Neural crest cell (in vitro differentiated cells): ENCODE results near the gene B3GLCT. TPM values are rescaled to one million over a fixed set of nuclear protein-coding genes. Genes with fewer than 3 reads are reported as not detected.
"Not testable (repeated sequence)": the region's sequence is repeated elsewhere in the genome, so short reads cannot be mapped to it uniquely, and the experiment has no call there.

Experiments
- DNase-seq: peaks from one replicate; pipeline ENCODE4 v3.0.0; 2021; ENCODE audit warnings: low read depth, mixed read lengths, low spot score
- H3K27ac Mint-ChIP-seq: one replicate; pipeline ENCODE4 v1.8.0; 2021; ENCODE audit warnings: mild to moderate bottlenecking, mixed read lengths; ENCODE audit not compliant: unreplicated experiment
- H3K27me3 Mint-ChIP-seq: 2 replicates; pipeline ENCODE4 v1.8.0; 2021; ENCODE audit warnings: low read depth, mild to moderate bottlenecking, mixed read lengths
- H3K36me3 Mint-ChIP-seq: 2 replicates; pipeline ENCODE4 v1.8.0; 2021; ENCODE audit warnings: low read depth, mild to moderate bottlenecking, mixed read lengths
- H3K4me1 Mint-ChIP-seq: 2 replicates; pipeline ENCODE4 v1.8.0; 2021; ENCODE audit warnings: mixed read lengths
- H3K4me3 Mint-ChIP-seq: one replicate; pipeline ENCODE4 v1.8.0; 2021; ENCODE audit warnings: mild to moderate bottlenecking, mixed read lengths
- H3K9me3 Mint-ChIP-seq: 2 replicates; pipeline ENCODE4 v1.8.0; 2021; ENCODE audit warnings: mixed read lengths
- CTCF ChIP-seq: fragments of 200-600 bp; sonication (generic); conservative IDR thresholded peaks from 2 replicates; pipeline ENCODE4 v1.5.0; 2021; ENCODE audit warnings: antibody characterized with exemption, mild to moderate bottlenecking
- total RNA-seq: library from RNA; stranded (reverse); gene quantifications from 2 replicates; pipeline ENCODE4 v1.2.1, GENCODE V29; 2021

Gene B3GLCT
- total RNA-seq, 1 donor from 2014 or later, result 16.8 TPM

- DNase-seq, result no peak
- H3K4me3 Mint-ChIP-seq, result no peak overlapping the region
- H3K4me1 Mint-ChIP-seq, result no peaks in the 10 kb centered on the region
These were observed 23.8 kb upstream of the B3GLCT start for GRCh38 chr13:31175847-31176532.

GRCh38 chr13:31177813-31178495 lies 21.8 kb upstream of the B3GLCT start:
- H3K36me3 Mint-ChIP-seq, H3K4me3 Mint-ChIP-seq, H3K27ac Mint-ChIP-seq, H3K9me3 Mint-ChIP-seq, DNase-seq, H3K4me1 Mint-ChIP-seq, H3K27me3 Mint-ChIP-seq: not testable (repeated sequence)

More at GRCh38 chr13:31175847-31176532, 23.8 kb upstream of the B3GLCT start:
- no peak for TF ChIP-seq CTCF
- Mint-ChIP-seq H3K36me3 (no peaks in the 10 kb centered on the region), H3K9me3 (peaks cover 5% of the 10 kb centered on the region), H3K27me3 (no peaks in the 10 kb centered on the region), H3K27ac (no peak overlapping the region)

GRCh38 chr13:31179241-31179640 lies 20.5 kb upstream of the B3GLCT start:
- H3K27me3 Mint-ChIP-seq, result no peaks in the 10 kb centered on the region
- TF ChIP-seq CTCF, result no peak
- no peak overlapping the region for H3K27ac Mint-ChIP-seq

GRCh38 chr13:31179754-31180153 lies 20.0 kb upstream of the B3GLCT start:
- H3K4me1 Mint-ChIP-seq, result peaks cover 7% of the 10 kb centered on the region
- no peaks in the 10 kb centered on the region for H3K27me3 Mint-ChIP-seq
- H3K4me3 Mint-ChIP-seq, result no peak overlapping the region
- no peak overlapping the region for H3K27ac Mint-ChIP-seq
- TF ChIP-seq CTCF, result no peak
- no peaks in the 10 kb centered on the region for H3K36me3 Mint-ChIP-seq
- H3K9me3 Mint-ChIP-seq, result peaks cover 7% of the 10 kb centered on the region
- no peak for DNase-seq

More at GRCh38 chr13:31179241-31179640, 20.5 kb upstream of the B3GLCT start:
- no peak for DNase-seq
- Mint-ChIP-seq H3K9me3 (peaks cover 7% of the 10 kb centered on the region), H3K36me3 (no peaks in the 10 kb centered on the region), H3K4me3 (no peak overlapping the region), H3K4me1 (peaks cover 2% of the 10 kb centered on the region)

GRCh38 chr13:31182987-31183386 lies 16.8 kb upstream of the B3GLCT start:
- no peak for DNase-seq
- TF ChIP-seq CTCF, result no peak
- H3K4me3 Mint-ChIP-seq, result no peak overlapping the region

GRCh38 chr13:31184451-31184850 lies 15.3 kb upstream of the B3GLCT start:
- DNase-seq, result no peak
- H3K27me3 Mint-ChIP-seq, result no peaks in the 10 kb centered on the region
- peaks cover 11% of the 10 kb centered on the region for H3K9me3 Mint-ChIP-seq
- H3K36me3 Mint-ChIP-seq, result no peaks in the 10 kb centered on the region
- H3K4me1 Mint-ChIP-seq, result peaks cover 18% of the 10 kb centered on the region
- H3K4me3 Mint-ChIP-seq, result no peak overlapping the region
- TF ChIP-seq CTCF, result no peak
- H3K27ac Mint-ChIP-seq, result no peak overlapping the region

More at GRCh38 chr13:31182987-31183386, 16.8 kb upstream of the B3GLCT start:
- H3K36me3 Mint-ChIP-seq, result no peaks in the 10 kb centered on the region
- peaks cover 18% of the 10 kb centered on the region for H3K4me1 Mint-ChIP-seq
- no peaks in the 10 kb centered on the region for H3K27me3 Mint-ChIP-seq
- H3K27ac Mint-ChIP-seq, result no peak overlapping the region
- peaks cover 6% of the 10 kb centered on the region for H3K9me3 Mint-ChIP-seq
